Lung (tissue), 12 donors: ENCODE results near the gene CSMD2. TPM values are rescaled to one million over a fixed set of nuclear protein-coding genes. Genes with fewer than 3 reads are reported as not detected.

Experiments
- ATAC-seq: fragments of 200-7000 bp; cut with Tn5 transposase; one replicate; pipeline ENCODE4 v1.9.1; 2020; ENCODE audit warnings: moderate number of reproducible peaks; ENCODE audit not compliant: insufficient read depth, low FRiP score
- DNase-seq, 3 donors: peaks; one replicate each; pipeline ENCODE4 v3.0.0-alpha.2; 2013 to 2017
- H3K27ac ChIP-seq, 2 donors: one replicate each; pipeline ENCODE4 v1.5.1; 2013; ENCODE audit warnings: mild to moderate bottlenecking in 2 of 2, moderate library complexity in 2 of 2, control low read depth in 1 of 2, inconsistent platforms in 1 of 2, low read depth in 1 of 2, low read length in 1 of 2
- H3K27me3 ChIP-seq, 3 donors: one replicate each; pipeline ENCODE4 v1.5.1; 2013; ENCODE audit warnings: low read length in 2 of 3; ENCODE audit not compliant: control insufficient read depth in 3 of 3, insufficient read depth in 3 of 3
- H3K36me3 ChIP-seq, 4 donors: one replicate each; pipeline ENCODE4 v1.5.1; 2013; ENCODE audit warnings: low read length in 4 of 4, mild to moderate bottlenecking in 1 of 4, moderate library complexity in 1 of 4; ENCODE audit not compliant: control insufficient read depth in 4 of 4, insufficient read depth in 4 of 4
- H3K4me1 ChIP-seq, 5 donors: one replicate each; pipeline ENCODE4 v1.5.1; 2013; ENCODE audit warnings: low read length in 5 of 5, mild to moderate bottlenecking in 2 of 5, moderate library complexity in 1 of 5; ENCODE audit not compliant: control insufficient read depth in 5 of 5, insufficient read depth in 5 of 5
- H3K4me3 ChIP-seq: one replicate; pipeline ENCODE4 v1.5.1; 2013; ENCODE audit warnings: mild to moderate bottlenecking, control low read depth, moderate library complexity
- H3K9ac ChIP-seq, 2 donors: one replicate each; pipeline ENCODE4 v1.5.1; 2013; ENCODE audit warnings: low read length in 2 of 2, control low read depth in 1 of 2; ENCODE audit not compliant: insufficient read depth in 1 of 2
- H3K9me3 ChIP-seq, 4 donors: one replicate each; pipeline ENCODE4 v1.5.1; 2013; ENCODE audit warnings: low read length in 3 of 4, mild to moderate bottlenecking in 1 of 4, moderate library complexity in 1 of 4; ENCODE audit not compliant: control insufficient read depth in 4 of 4, insufficient read depth in 3 of 4
- CTCF ChIP-seq: IDR thresholded peaks from 2 replicates; pipeline ENCODE4 v1.5.1; 2012; ENCODE audit warnings: mild to moderate bottlenecking; ENCODE audit errors: control extremely low read depth, extremely low read depth
- WGBS, 2 donors: extraction: QIAGEN DNeasy Blood & Tissue Kit; methylation state at CpG; one replicate each; pipeline ENCODE4 v1.1.7; 2013; 5-methylcytosine and 5-hydroxymethylcytosine counted together
- polyA plus RNA-seq, 2 donors: library from polyadenylated mRNA; stranded (reverse); fragments of 200-250 nt; gene quantifications; one replicate each; pipeline ENCODE4 v1.2.1, GENCODE V29; 2013
- total RNA-seq, 2 donors: library from RNA; depleted of rRNA in 1 of 2; stranded (reverse); fragments of >200 nt in 1 of 2; gene quantifications; one replicate each; pipeline ENCODE4 v1.2.1, GENCODE V29; 2014 to 2021
- donor health status: control.
- donor health status: control.
- donor health status: Bipolar disorder and iron deficiency.
- donor health status: healthy.
- donor health status: DM: yes; HTN: yes; CAD: no.

Gene CSMD2
- total and polyA plus RNA-seq, 4 donors, result 0.11 to 1.2 (median 0.39) TPM

- Histone ChIP-seq H3K27ac (no peak overlapping the region), H3K9ac (no peak overlapping the region), H3K9me3 (no peaks in the 10 kb centered on the region), H3K4me3 (no peak overlapping the region), H3K27me3 (peaks cover 0 to 4% (median 0%) of the 10 kb centered on the region in 3 donors), H3K4me1 (no peaks in the 10 kb centered on the region), H3K36me3 (no peaks in the 10 kb centered on the region)
- DNase-seq, result no peak
- no peak for TF ChIP-seq CTCF
- ATAC-seq, result no peak
- WGBS, 2 donors, result 81 to 86% methylated on average over 14 of the region's 14 CpGs
Measured at GRCh38 chr1:33955096-33955495, 209.9 kb downstream of the CSMD2 start.

- DNase-seq (peak in 1 of 3 donors; percentile 12), ATAC-seq (no peak)
- TF ChIP-seq CTCF, result no peak
- no peaks in the 10 kb centered on the region for H3K4me1 ChIP-seq
- WGBS, 2 donors, result 74 to 78% methylated on average over 2 of the region's 2 CpGs
- H3K9me3 ChIP-seq, result no peaks in the 10 kb centered on the region
- no peak overlapping the region for H3K4me3 ChIP-seq
- H3K9ac ChIP-seq, result no peak overlapping the region
- no peaks in the 10 kb centered on the region for H3K27me3 ChIP-seq
- H3K27ac ChIP-seq, result no peak overlapping the region
- H3K36me3 ChIP-seq, result no peaks in the 10 kb centered on the region
Measured at GRCh38 chr1:33949570-33949969, 215.5 kb downstream of the CSMD2 start.

GRCh38 chr1:33948291-33948690 lies 216.7 kb downstream of the CSMD2 start:
- ATAC-seq, result no peak
- no peak overlapping the region for H3K27ac ChIP-seq
- H3K4me1 ChIP-seq, result no peaks in the 10 kb centered on the region
- TF ChIP-seq CTCF, result no peak
- 91 to 93% methylated on average over 3 of the region's 3 CpGs for WGBS, 2 donors
- H3K9ac ChIP-seq, result no peak overlapping the region
- H3K27me3 ChIP-seq, result no peaks in the 10 kb centered on the region
- no peaks in the 10 kb centered on the region for H3K36me3 ChIP-seq
- H3K4me3 ChIP-seq, result no peak overlapping the region
- no peak for DNase-seq
- no peaks in the 10 kb centered on the region for H3K9me3 ChIP-seq

GRCh38 chr1:33946836-33947235 lies 218.2 kb downstream of the CSMD2 start:
- ATAC-seq, result no peak

More at GRCh38 chr1:33946836-33947235, 218.2 kb downstream of the CSMD2 start:
- 94 to 97% methylated on average over 2 of the region's 2 CpGs for WGBS, 2 donors
- DNase-seq, result no peak
- no peak overlapping the region for H3K4me3 ChIP-seq
- no peak for TF ChIP-seq CTCF
- no peaks in the 10 kb centered on the region for H3K4me1 ChIP-seq
- no peaks in the 10 kb centered on the region for H3K9me3 ChIP-seq
- H3K27ac ChIP-seq, result no peak overlapping the region
- no peaks in the 10 kb centered on the region for H3K27me3 ChIP-seq
- H3K9ac ChIP-seq, result no peak overlapping the region
- H3K36me3 ChIP-seq, result no peaks in the 10 kb centered on the region
